GM18499 (cell line): ENCODE data around the gene ODAD3.
"Not testable (repeated sequence)": the region's sequence is repeated elsewhere in the genome, so short reads cannot be mapped to it uniquely, and the experiment has no call there.

ENCODE experiments used
- ATAC-seq: cut with Tn5 transposase; IDR thresholded peaks from one replicate; pipeline ENCODE4 v1.9.1; 2021; ENCODE audit warnings: moderate number of reproducible peaks; ENCODE audit not compliant: insufficient read depth, unreplicated experiment

The ODAD3 gene

DNA sequence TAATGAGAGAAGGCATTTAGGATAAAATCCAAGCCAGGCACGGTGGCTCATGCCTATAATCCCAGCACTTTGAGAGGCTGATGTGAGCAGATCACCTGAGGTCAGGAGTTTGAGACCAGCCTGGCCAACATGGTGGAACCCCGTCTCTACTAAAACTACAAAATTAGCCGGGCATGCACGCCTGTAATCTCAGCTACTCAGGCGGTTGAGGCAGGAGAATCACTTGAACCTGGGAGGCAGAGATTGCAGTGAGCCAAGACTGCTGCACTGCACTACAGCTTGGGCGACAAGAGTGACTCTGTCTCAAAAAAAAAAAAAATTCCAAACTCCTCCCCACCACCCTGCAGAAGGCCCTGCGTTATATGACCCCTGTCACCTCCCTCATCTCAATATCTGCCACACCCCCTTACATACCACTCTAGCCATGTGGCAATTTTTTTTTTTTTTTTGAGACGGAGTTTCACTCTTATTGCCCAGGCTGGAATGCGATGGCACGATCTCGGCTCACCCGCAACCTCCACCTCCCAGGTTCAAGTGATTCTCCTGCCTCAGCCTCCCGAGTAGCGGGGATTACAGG, 55.6 kb downstream of the ODAD3 start:
- not testable (repeated sequence) for ATAC-seq

- no peak for ATAC-seq
Measured at GRCh38 chr19:11378319-11379189, 56.4 kb downstream of the ODAD3 start.

GRCh38 chr19:11377756-11378155, 57.2 kb downstream of the ODAD3 start:
- no peak for ATAC-seq

DNA sequence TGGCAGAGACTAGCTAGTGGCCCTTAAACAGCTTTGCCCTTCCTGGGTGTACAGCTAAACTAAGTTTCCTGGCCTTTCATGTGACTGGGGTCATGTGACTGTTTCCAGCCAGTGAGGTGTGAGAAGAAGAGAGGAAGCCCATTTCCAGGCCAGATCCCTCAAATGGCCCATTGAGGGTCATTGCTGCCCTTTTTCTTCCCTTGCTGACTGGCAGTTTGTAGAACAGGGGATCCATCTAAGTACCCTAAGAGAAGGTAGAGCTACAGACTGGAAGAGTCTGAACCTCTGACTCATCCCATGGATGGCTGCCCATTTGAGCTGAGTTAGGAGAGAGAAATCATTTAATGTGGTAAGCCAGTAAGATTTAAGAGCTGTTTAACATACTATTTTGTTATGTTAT, 57.7 kb downstream of the ODAD3 start:
- ATAC-seq = no peak

DNA sequence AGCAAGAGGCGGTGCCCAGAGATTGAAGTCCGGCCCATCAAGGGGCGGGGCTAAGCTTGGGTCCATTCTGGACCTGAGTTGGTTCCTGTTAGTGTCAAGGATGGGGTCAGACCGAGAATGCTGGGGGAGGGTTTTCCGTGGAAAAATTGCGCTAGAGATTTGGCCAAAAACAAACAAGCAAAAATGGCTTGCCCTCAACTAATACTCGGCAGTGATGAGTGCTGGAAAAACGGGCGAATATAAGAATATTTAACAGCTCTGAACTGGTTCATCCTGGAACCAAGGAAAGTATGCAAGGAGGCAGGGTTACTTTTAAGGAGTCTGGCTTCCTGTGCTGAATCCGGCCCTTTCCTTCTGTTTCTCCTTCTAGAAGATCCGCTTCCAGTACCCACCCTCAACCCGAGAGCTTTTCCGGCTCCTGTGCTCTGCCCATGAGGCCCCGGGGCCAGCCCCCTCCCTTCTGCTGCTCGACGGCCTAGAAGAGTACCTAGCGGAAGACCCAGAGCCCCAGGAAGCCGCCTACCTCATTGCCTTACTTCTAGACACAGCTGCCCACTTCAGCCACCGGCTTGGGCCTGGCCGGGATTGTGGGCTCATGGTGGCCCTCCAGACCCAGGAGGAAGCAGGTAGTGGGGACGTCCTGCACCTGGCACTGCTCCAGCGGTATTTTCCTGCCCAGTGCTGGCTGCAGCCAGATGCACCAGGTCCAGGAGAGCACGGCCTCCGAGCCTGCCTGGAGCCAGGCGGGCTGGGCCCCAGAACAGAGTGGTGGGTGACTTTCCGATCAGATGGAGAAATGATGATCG, 59.6 kb downstream of the ODAD3 start:
- no peak for ATAC-seq

DNA sequence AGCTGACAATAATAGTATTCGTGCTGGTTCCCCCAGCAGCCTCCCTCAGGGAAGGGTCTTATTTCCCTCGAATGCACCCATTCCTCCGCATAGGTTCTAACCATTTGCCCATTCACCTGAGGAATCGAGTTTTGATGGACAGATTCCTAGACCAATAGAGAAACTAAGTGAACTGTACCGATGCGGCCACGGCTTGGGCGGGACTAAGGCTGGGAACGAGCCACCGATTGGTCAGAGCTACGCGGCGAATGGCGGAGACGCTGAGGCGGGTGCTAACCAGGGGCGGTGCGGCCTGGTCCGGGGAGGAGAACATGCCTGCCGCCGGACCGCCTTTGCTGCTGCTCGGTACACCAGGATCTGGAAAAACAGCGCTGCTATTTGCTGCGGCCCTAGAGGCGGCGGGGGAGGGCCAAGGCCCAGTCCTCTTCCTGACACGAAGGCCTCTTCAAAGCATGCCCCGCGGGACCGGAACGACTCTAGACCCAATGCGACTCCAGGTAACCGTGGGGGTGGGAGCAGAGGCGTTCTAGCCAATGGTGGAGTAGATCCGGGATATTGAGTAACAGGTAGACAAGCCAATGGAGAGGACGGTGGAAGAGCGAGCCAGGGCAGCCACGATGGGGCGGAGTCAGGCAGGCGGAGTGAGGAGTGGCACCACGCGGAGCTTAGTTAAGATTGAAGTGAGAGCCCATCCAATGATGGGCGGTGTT, 60.3 kb downstream of the ODAD3 start, which contains the start of gene SWSAP1:
SWSAP1 (plus strand) TSS at position 234 of the 710 bp plus-strand sequence; CDS start at position 249, 15 bp downstream.
- ATAC-seq = peak; percentile 66

DNA sequence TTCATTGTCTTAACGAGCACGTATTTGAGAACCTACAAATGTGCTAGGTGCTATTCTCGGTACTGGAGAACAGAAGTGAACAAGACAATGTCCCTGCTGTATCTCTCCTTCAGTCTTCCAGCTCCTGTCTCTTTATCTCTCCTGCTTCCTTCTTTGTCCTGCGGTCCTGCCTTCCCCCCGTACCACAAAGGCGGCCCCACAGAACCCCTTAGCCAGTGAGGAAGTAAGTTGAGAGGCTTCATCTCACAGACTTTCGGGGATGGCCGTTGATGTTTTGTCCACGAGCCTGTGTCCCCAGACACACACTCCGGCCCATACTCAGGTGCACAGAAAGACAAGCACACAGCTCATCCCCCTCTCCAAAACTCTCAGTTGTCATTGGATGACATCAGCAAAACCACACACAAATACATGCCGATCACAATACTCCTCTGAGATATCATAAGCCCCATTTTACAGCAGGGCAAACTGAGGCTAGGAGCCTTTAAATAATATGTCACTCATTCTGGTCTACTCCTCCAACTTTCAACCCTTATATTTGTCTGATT, 61.0 kb downstream of the ODAD3 start:
- ATAC-seq = no peak

DNA sequence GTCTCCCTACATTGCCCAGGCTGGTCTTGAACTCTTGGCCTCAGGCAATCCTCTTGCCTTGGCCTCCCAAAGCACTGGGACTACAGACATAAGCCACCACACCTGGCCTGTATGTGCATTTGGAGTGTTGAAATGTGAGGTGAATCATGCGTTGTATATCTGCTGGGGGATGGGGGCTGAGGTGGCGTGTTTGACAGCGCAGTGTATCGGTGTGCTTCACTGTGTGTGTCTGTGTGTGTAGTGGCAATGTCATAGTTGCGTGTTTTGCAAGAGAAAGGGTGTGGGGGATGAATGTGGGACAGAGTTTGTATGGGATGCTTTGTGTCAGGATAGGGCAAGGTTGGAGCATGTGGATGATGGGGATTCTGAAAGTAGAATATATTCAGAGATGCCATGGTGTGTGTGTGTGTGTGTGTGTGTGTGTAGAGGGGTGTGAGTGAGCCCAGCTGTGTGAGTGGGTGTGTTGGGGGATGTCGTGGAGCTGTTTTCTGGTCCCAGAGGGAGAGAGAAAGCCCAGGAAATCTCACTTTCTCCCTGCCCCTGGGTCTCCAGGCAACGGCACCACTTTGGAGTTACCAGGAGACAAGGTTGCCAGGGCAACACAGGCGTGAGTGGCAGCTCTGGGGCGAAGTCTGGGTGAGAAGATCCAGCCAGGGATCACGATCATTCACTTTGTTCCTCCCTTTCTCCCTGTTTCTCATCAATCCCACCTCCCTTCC, 61.6 kb downstream of the ODAD3 start:
- ATAC-seq = no peak

DNA sequence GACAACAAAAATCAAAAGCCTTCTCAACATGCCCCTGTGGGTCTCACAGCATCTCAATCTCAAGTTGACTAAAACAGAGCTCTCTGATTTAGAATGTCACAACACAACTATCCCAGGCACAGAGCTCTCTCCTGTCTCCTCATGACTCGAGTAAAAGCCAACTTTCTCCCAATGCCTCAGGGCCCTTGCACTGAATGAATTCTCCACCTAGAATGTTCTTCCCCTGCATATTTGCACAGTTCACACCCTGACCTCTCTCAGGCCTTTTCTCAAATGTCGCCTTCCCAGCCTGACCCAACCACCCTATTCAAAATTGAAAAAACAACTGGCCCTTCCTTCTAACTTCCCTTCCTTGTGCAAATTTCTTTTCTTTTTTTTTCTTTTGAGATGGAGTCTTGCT, 64.2 kb downstream of the ODAD3 start:
- ATAC-seq = no peak
